Neural progenitor cell (in vitro differentiated cells): Measurements from ENCODE around the gene AUTS2.

Experiments
- EZH2 ChIP-seq: fragments of 200-600 bp; sonication (generic); IDR thresholded peaks from 2 replicates; pipeline ENCODE4 v1.6.1; 2017; ENCODE audit warnings: antibody characterized with exemption, mild to moderate bottlenecking, moderate library complexity
- EZH2phosphoT487 ChIP-seq: fragments of 200-600 bp; sonication (generic); IDR thresholded peaks from 2 replicates; pipeline ENCODE4 v1.6.1; 2017; ENCODE audit warnings: antibody characterized with exemption

DNA sequence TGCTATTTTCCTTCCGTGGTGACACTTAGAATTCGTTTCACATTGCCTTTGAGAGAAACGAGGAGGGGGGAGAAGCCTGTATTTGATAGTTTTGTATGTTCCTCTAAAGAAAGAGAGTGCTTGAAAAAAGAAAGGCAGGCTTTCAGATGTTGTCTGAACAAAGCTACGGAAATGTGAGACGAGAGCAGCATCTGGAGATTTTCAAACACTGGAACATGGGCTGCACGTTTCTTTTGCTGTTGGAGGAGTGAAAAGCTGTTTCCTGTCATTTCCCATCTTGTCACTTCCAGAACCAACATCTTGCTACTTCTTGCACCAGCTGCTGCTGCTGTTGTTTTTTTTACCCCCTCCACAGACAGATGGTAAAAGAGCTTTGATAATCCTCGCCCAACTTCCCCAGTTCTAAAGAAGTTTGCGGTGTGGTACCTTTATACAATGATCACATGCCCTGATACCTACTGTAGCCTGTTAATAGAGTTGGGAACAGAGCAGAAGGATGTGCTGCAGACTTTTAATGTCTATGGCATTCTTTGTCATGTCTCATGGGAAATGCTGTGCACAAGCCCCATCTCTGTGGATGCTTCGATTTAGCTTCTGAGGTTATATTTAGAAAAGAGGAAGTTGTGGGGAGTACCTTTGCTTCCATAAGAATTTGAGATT is 408.1 kb downstream of the AUTS2 start:
- TF ChIP-seq EZH2phosphoT487 (no peak), EZH2 (no peak)
